Stimulated activated CD8-positive, alpha-beta memory T cell treated with anti-CD3 and anti-CD28 coated beads, Interleukin-4, amount 100 ng/mL, for 1 hour (primary cell): Measurements from ENCODE around the gene MATN1.

ENCODE experiments used
- DNase-seq, 2 donors: peaks; one replicate each; pipeline ENCODE4 v3.0.0-alpha.2; 2020; ENCODE audit warnings: low read depth in 2 of 2, low spot score in 1 of 2

Gene MATN1

DNA sequence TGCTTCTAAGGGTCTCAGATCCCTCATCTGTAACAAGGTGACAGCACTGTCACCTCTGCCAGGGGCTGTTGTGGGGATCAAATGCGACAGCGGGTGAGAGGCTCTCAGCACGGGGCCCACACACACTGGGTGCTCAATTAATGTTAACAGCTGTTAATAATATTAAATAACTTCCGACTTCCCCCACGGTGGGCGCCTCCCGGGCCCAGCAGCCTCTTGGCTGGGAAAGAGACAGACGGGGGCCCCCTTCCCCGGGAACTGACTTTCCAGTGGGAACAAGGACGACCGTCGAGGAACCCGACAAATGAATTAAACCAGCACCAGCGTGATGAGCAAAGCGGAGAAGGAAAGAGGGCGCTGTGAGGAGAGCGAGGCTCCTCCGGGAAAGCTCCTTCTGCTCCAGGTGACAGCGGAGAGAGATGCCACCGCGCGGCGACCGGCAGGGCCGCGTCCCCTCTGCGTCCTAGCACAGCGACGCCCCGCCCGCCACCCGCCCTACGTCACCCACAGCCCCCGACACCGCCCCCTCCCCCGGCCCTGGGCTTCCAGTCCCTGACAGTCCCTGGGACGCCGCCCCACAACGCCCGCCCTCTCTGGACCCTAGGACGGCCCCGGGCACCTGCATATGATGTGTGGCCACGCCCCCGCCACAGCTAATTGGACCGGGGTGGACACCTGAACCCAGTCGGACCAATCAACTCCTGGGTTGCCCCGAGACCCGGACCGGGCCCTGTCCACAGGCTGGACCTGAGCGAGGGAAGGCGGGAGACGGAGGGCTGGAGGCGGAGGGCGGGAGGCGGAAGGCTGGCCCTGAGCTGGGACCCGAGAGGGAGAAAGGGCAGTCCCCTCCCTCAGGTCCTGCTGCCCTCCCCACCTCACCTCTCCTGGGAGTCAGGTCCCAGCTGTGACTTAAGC, 38.2 kb downstream of the MATN1 start:
- no peak for DNase-seq

DNA sequence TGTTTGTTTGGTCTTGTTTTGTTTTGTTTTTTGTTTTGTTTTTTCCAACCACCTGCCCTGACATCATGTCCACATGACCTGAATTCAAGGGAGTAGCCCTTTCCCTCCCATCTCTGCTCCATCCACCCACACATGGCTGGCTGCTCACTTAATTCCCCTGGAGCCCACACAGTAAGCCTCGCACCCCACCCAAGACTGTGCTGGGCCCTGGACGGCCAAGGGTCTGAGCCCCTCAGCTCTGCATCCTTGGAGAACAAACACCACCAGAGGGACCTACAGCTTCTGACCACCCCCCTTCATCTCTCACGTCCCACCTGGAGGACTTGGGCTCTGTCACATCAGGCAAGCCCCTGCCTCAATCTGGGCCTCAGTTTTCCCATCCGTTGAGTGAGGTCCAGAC, 39.1 kb downstream of the MATN1 start:
- no peak for DNase-seq

DNA sequence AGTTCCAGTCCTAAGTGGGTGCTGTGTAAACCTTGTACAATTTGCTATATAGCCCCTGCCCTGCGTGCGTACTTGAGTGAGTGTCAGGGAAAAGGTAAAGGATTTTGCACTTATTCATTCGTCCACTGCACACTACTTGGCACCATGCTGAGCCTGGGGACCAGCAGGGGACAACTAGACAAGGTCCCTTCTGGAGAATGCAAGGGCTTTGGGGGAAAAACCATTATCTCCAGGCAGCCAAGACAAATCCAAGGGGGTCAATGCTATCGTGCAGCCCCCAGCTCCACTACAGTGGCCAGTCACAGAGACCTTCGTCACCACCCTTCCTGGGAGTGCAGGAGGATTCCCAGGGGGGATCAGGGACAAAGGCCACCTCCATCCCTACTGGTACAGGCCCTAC, 39.7 kb downstream of the MATN1 start:
- no peak for DNase-seq

DNA sequence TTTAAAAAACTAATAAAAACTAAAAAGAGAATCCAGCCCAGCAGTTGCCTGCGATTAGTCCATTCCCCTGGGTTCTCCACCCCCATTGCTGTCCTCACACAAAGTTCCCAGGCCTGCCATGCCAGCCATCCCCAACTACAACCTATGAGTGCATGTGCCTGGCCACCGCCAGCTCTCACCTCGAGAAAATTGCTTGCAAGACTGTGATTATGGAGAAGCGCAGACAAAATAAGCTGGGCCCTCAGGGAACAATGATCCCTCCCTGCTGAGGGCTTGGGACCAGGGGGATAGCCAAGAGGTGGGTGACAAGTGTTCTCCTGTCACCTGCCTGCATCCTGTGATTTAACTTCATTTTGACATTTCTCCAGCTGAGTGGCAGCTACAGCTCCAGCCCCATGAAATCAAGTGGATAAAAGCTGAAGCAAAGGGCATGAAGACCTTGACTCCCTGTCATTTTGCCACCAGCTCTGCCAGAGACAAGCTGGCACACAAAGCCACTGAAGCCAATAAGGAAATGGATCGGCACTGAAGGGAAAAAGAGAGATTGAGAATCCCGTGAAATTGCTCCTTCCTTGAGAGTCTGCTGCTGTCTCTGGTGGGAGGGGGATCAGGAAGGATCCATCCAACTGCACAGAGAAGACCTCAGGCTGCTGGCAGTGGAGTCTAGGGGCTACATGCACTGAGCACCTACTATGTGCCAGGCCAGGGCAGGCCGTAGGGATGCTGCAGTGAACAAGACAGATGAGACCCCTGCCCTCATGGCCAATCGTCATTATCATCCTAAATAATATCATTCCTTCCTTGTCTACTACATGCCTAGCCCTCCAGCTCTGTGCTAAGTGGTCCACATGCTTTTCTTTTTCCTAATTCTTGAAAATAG, 40.7 kb downstream of the MATN1 start:
- DNase-seq, result no peak

DNA sequence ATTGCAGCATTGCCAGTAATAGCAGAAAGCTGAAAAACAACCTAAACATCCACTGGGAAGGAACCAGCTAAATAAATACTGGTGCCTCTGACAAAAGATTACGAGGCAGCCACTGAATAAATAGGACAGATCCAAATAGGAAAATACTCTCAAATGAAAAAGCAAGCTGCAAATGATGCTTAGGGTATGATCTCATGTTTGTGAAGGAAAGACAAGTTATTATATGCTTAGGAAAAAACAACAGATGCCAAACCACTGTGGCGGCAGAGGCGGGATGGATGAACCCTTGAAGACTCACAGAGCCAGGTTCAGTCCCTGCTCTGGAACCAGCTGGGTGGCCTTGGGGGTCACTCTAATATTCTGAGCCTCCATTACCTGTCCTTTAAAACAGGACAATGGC, 41.6 kb downstream of the MATN1 start:
- DNase-seq, result no peak

DNA sequence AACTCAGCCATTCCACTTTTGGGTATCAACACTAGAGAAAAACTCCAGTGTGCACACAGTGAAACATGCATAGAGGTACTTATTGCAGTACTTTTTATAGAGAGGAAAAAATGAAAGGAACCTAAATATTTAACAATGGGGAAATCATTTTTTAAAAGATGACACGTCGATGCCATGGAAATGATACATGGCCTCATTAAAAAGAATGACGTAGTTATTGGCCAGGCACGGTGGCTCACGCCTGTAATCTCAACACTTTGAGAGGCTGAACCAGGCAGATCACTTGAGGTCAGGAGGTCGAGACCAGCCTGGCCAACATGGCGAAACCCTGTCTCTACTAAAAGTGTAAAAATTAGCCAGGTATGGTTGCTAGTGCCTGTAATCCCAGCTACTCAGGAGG, 42.5 kb downstream of the MATN1 start:
- no peak for DNase-seq

DNA sequence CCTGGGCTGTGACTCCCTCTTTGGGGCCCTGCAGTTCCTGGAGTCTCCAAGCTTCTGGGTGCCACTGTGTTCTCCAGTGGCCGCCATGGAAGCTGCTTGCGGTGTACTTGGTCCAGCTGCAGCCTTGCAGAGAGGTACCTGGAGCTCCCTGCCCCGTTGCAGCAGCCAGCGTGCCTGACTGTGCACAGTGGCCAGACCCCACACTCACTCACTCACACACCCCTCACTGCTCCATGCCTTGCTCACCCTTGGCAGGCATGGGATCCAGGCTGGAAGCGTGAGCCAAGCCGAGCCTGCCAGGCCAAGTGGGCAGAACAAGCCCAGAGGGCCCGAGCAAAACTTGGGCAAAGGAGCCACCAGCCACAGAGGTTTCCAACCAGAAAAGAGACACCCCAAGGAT, 43.0 kb downstream of the MATN1 start:
- DNase-seq, result no peak

DNA sequence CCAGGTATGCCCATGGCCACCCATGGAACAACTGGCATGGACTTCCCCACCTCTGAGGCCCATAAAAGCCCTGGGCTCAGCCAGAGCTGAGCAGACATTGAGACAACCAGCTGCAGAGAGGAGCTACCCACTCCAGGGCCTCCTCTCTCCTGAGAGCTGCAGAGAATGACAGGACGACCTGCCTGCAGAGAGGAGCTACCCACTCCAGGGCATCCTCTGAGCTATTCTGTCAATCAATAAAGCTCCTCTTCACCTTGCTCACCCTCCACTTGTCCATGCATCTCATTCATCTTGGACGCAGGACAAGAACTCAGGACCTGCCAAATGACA, 43.4 kb downstream of the MATN1 start:
- DNase-seq, result no peak

DNA sequence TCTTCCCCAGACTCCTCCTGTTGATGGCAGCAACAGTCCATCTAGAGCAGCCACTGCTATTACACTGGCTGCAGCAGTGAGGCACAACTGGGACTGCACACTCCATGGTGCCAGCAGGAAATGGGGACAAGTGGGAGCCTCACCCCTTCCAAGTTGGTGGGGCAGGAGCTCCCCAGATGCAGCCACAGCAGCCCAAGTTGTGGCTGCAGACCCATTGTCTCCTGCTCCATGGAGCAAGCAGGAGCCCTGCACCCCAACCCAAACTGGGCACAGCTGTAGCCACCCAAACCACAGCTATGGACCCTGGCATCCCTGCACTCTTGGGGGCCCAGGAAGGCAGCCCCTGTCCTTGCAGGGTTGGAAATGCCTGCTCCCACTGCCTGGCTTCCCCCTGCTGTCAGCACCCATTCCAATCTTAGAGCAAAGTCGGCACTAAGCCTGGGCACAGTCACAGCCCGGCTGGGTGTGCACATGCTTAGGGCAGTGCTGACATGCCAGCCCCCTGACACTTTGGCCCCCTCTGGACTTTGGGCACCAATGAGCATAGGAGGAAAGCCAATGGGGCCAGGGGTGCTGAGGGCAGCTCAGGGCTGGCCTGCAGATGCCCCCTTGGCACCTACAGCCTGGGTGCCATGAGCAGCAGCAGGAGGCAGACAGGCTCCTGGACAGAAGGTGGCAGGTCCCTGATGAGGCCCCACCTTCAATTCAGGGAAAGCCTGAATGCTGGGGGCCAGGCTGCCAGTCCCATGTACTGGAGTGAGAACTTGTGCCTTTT, 44.0 kb downstream of the MATN1 start:
- no peak for DNase-seq

DNA sequence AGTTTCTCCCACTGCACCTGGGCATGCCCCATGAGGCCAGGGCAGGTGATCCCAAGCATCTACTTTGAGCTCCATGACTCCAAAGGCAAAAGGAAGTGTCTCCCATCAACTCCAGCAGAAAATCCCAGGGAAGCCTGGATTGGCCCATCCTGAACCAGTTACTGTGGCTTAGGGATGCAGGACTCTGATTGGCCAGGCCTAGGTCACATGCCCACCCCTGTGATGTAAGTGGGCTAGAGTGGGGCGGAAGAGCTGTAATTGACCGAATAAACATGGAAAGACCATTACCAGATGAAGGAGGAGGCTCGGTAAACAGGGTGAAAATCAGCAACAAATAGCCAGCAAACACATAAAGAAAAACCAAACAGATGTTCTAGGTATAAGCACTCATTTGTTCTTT, 45.2 kb downstream of the MATN1 start:
- DNase-seq, result no peak

DNA sequence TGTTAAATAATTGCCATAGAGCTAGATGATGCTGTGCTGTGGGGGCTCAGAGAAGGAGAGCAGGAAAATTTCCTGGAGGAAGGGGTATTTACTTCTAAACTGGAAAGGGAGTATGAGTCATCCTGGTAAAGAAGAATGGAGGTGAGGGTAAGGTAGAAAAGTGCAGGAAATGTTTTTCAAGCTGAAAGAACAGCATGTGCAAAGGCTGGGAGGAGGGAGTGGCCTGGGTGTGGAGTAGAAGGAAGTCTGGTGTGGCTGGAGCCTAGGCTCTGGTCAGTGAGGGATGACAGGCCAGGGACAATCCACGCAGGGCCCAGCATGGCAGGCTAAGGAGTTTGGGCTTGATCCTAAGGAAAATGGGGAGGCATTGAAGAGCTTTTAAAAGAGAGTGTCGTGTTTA, 45.9 kb downstream of the MATN1 start:
- DNase-seq, result no peak

DNA sequence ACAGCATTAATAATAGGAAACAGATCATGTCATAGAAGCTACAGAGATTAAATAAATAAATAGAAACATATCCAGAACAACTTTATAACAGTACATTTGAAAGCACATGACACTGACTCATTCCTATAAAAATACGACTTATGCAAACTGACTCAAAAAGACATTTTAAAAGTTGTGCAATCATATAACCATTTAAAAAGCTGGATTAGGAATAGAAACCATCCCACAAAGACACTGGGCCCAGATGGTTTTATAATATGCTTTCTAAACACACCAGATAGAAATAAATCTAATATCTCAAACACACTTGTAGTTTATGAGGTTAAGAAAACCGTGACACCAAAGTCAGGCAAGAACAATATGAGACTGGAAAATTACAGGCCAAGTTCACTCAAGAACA, 47.6 kb downstream of the MATN1 start:
- no peak for DNase-seq

DNA sequence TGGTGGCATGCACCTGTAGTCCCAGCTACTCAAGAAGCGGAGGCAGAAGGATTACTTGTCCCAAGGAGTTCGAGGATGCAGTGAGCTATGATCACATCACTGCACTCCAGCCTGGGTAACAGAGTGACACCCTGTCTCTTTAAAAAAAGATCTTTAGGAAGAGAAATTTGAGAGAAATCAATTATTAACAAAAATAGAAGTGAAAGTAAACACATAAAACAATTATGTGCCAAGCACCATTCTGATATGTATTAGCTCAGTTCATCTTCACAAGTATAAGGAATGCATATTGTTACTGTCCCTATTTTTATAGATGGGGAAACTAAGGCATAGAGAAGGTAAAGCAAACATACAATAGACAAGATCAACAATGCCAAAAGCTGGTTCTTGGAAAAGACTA, 48.1 kb downstream of the MATN1 start:
- no peak for DNase-seq

DNA sequence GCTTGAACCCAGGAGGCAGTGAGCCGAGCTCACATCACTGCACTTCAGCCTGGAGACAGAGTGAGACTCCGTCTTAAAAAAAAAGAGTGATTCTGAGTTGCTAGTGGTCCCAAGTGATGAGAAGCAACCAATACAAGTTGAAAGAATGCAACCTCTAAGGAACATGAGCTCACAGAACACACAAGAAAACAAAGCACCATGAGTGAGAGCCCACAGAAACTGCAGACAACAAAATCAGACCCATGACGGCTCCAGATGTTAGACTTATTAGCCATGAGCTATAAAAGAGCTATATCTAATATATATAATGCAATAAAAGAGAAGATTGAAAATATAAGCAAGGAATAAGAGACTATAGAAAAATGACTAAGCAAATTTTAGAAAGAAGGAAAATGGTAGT, 50.0 kb downstream of the MATN1 start:
- DNase-seq, result no peak

DNA sequence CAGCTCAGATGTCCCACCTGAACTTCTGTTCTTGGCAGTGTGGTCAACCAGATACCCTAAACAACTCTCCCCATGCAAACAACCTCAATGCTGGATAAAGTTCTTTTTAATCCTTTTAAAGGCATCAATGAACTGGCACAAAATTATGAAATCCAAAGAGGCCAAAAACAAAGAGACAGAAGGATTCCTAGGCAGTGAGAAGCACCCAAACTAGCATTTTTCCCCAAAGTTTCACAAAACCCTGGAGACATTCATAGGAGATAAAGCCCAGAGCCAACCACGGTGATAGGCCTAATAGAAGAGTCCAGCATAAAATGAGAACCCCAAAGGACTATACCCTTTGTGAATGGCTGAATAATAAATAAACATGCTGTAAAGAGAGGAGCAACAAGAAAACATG, 50.7 kb downstream of the MATN1 start:
- no peak for DNase-seq

DNA sequence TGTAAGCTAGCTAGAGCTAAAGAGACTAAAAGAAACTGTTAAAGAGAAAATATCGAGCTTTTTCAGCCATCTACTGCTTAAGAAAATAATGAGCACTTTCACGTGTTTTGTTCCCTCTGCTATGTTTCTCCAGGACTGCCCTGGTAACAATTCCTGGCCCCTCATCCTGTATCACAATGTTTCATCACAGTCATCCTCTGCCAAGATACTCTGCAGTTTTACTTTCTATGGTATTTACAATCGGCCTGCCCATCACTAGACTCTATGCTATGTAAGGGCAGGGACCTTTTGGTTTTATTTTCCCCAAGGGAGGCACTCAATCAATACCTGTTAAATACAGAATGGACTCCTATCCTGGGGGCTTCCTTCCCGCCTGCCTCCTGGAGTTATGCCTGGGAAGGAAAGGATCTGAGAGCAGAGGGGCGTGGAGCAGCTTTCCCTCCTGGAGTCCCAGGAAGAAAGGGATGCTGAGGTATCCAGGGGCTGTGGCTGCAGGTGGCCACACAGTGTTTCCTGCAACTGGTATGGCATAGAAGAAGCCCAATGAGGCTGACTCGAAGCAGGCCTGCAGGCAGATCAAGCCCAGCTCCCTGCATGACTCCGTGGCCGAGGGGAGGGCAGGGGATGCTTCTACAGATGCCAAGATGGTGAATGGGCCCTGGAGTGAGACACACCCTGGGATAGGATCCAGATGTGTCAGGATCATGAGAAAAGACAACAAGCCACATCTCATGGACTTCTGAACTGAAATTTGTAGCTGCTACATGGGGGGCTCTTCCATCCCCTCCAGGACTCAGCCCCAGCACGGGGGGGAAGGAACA, 52.9 kb downstream of the MATN1 start:
- no peak for DNase-seq

DNA sequence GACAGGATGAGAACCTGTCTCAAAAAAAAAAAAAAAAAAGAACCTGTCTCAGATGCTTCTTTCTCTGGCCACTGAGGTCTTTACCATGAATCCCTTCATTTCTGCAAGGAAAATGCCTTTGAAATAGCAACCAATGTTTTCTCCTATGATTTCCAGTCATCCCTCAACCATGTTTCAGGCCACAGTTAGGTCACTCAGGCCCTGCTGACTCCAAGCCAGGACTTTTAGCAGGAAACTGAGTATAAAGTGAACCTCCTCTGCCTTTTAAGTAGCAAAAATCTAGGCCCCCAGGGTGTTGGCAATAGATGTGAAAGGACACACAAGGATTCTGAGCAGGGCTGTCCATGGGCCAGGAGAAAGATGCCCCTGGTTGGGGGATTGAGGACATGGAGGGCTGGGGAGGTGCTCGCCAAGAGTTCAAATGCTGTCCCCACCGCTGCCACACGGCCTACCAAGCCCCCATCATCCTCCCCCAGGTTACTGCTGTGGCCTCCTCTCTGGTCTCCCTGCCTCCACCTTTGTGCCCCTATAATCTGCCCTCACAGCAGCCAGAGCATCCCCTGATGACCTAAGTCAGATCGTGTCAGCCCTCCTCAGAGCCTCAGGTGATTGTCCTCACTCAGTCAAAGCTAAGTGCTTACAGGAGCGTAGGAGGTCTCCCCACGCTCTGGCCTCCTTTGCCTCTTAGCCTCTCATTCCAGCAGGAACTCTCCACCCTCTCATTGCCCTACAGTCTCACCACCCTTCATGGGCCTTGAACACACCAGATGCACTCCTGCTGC, 54.6 kb downstream of the MATN1 start:
- DNase-seq, result no peak

DNA sequence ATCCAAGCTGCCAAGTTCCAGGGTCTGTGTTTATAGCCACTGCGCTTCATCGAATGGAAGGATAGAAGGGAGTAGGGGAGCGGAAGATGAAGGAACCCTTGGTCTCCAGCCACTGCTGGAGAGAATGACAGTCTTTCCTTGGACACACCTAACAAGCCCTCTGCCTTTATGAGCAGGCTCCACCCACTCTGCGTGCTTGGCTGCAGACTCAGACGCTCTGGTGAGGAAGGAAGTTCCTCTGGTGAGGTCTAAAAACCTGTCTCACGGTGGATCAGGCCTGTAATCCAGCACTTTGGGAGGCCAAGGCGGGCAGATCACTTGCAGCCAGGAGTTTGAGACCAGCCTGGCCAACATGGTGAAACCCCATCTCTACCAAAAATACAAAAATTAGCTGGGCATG, 55.4 kb downstream of the MATN1 start:
- no peak for DNase-seq

DNA sequence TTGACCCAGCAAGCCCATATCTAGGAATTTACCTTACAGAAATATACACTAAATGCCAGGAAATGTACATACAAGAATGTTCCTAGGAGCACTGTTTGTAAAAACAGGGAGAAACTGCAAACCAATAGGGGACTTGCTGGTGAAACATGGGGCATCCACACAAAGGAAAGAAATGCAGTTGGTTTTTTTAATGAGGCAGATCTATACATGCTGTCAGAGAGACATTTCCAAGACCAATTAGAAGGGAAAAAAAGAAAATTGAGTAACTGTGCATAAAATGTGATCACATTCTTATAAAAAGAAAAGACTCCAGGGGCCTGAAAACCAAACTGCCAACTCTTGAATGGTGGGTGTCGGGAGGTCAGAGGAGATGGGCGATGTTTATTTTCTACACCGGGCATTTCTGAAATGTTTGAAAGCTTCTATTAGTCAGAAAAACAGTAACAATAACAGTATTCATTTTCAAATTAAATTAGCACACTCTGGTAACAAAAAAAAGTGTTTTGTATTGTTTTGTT, 56.6 kb downstream of the MATN1 start:
- DNase-seq, result no peak
